SK-N-SH (cell line): ENCODE data around the gene ZFYVE27. TPM values are rescaled to one million over a fixed set of nuclear protein-coding genes. Genes with fewer than 3 reads are reported as not detected.

ENCODE experiments used
- CTCF ChIA-PET: fragments of 300-600, 350-600 bp; formaldehyde crosslinking; extraction: SDS; loops from one replicate; lab custom pipeline; 2021; lab: Yijun Ruan, JAX
- POLR2A ChIA-PET: fragments of 350-600 bp; sonication (Branson Sonifier 250); formaldehyde crosslinking; extraction: SDS; loops from one replicate; lab custom pipeline; 2020; ENCODE audit warnings: antibody characterized with exemption, inconsistent platforms; lab: Yijun Ruan, JAX
- DNase-seq: peaks from one replicate; pipeline ENCODE4 v3.0.0; 2012
- H2AFZ ChIP-seq: fragments of 200-600 bp; sonication (generic); 2 replicates; pipeline ENCODE4 v1.8.1; 2016; ENCODE audit warnings: antibody characterized with exemption, mild to moderate bottlenecking, low read depth
- H3F3A ChIP-seq: fragments of 200-600 bp; sonication (generic); replicated peaks from 2 replicates; pipeline ENCODE3; 2016; ENCODE audit warnings: antibody characterized with exemption, mild to moderate bottlenecking; ENCODE audit not compliant: insufficient read depth
- H3K27ac ChIP-seq, 2 experiments: fragments of 200-500 bp in 1 of 2; fragments of 200-600 bp in 1 of 2; sonication (Bioruptor generic) in 1 of 2; sonication (generic), shearing (Covaris generic) in 1 of 2; 2 replicates each; pipeline versions ENCODE4 v1.5.1 to v1.6.1; 2014 to 2016; ENCODE audit warnings: low read depth in 2 of 2, inconsistent platforms in 1 of 2, low read length in 1 of 2, mild to moderate bottlenecking in 1 of 2, mixed read lengths in 1 of 2
- H3K27me3 ChIP-seq: fragments of 200-600 bp; sonication (generic), shearing (Covaris generic); 2 replicates; pipeline ENCODE4 v1.6.1; 2016; ENCODE audit warnings: mixed run types; ENCODE audit not compliant: insufficient read depth
- H3K36me3 ChIP-seq, 2 experiments: fragments of 200-500 bp in 1 of 2; fragments of 200-600 bp in 1 of 2; sonication (Bioruptor generic) in 1 of 2; sonication (generic) in 1 of 2; replicated peaks in 1 of 2; 2 replicates each; pipeline versions ENCODE3 to v1.5.1; 2014 to 2016; ENCODE audit warnings: low read length in 1 of 2, mild to moderate bottlenecking in 1 of 2; ENCODE audit not compliant: insufficient read depth in 2 of 2, control insufficient read depth in 1 of 2
- H3K4me1 ChIP-seq, 2 experiments: fragments of 200-500 bp in 1 of 2; fragments of 200-600 bp in 1 of 2; sonication (Bioruptor generic) in 1 of 2; sonication (generic), shearing (Covaris generic) in 1 of 2; 2 replicates each; pipeline versions ENCODE4 v1.5.1 to v1.6.1; 2014 to 2016; ENCODE audit warnings: low read depth in 1 of 2, low read length in 1 of 2, mixed run types in 1 of 2; ENCODE audit not compliant: insufficient read depth in 2 of 2, control insufficient read depth in 1 of 2
- H3K4me2 ChIP-seq: fragments of 200-600 bp; sonication (generic), shearing (Covaris generic); 2 replicates; pipeline ENCODE4 v1.6.1; 2017; ENCODE audit warnings: mixed run types
- H3K4me3 ChIP-seq, 2 experiments: fragments of 200-500 bp in 1 of 2; fragments of 200-600 bp in 1 of 2; sonication (Bioruptor generic) in 1 of 2; sonication (generic), shearing (Covaris generic) in 1 of 2; 2 replicates each; pipeline versions ENCODE4 v1.5.1 to v1.8.1; 2014 to 2016; ENCODE audit warnings: low read depth in 2 of 2, inconsistent platforms in 1 of 2, low read length in 1 of 2, mild to moderate bottlenecking in 1 of 2, mixed read lengths in 1 of 2, moderate library complexity in 1 of 2
- H3K79me2 ChIP-seq: fragments of 200-600 bp; sonication (generic); 2 replicates; pipeline ENCODE4 v1.8.1; 2017; ENCODE audit warnings: mild to moderate bottlenecking; ENCODE audit not compliant: insufficient read depth
- H3K9ac ChIP-seq: fragments of 200-600 bp; sonication (generic); 2 replicates; pipeline ENCODE4 v1.6.1; 2017; ENCODE audit warnings: mixed run types
- H3K9me2 ChIP-seq: fragments of 200-600 bp; sonication (generic); 2 replicates; pipeline ENCODE4 v1.6.1; 2017; ENCODE audit warnings: mixed run types
- H3K9me3 ChIP-seq: fragments of 200-600 bp; sonication (generic); 2 replicates; pipeline ENCODE4 v1.6.1; 2017; ENCODE audit warnings: mixed run types, mild to moderate bottlenecking, moderate library complexity
- H4K20me1 ChIP-seq: fragments of 200-600 bp; sonication (generic); 2 replicates; pipeline ENCODE4 v1.6.1; 2017; ENCODE audit warnings: mild to moderate bottlenecking, mixed run types; ENCODE audit not compliant: insufficient read depth
- CHD2 ChIP-seq: fragments of 150-350 bp; IDR thresholded peaks from 2 replicates; pipeline ENCODE4 v1.6.1; 2018; ENCODE audit warnings: low read length; ENCODE audit not compliant: partially characterized antibody
- CTCF ChIP-seq: fragments of 200-600 bp; sonication (generic); IDR thresholded peaks from 2 replicates; pipeline ENCODE4 v1.6.1; 2017; ENCODE audit warnings: antibody characterized with exemption, mild to moderate bottlenecking, moderate library complexity
- EP300 ChIP-seq, 2 experiments: IDR thresholded peaks; 2 replicates each; pipeline versions ENCODE4 v1.4.0 to v1.6.1; 2012; ENCODE audit warnings: borderline replicate concordance in 1 of 2, low read depth in 1 of 2, low read length in 1 of 2
- GABPA ChIP-seq: IDR thresholded peaks from 2 replicates; pipeline ENCODE4 v1.4.0; 2012; ENCODE audit warnings: low read depth, mild to moderate bottlenecking
- IRF3 ChIP-seq: fragments of 150-350 bp; IDR thresholded peaks from 2 replicates; pipeline ENCODE4 v1.6.1; 2016; ENCODE audit warnings: mild to moderate bottlenecking, low read depth, low read length
- MAX ChIP-seq: IDR thresholded peaks from 2 replicates; pipeline ENCODE4 v1.4.0; 2012; ENCODE audit warnings: low read depth
- MXI1 ChIP-seq: IDR thresholded peaks from 2 replicates; pipeline ENCODE4 v1.6.1; 2012; ENCODE audit warnings: mild to moderate bottlenecking, low read depth, low read length, improper control_type of control experiment
- NRF1 ChIP-seq: IDR thresholded peaks from 2 replicates; pipeline ENCODE4 v1.6.1; 2012; ENCODE audit warnings: low read depth, mild to moderate bottlenecking, low read length
- PBX3 ChIP-seq: IDR thresholded peaks from 2 replicates; pipeline ENCODE4; 2012
- POLR2AphosphoS5 ChIP-seq: IDR thresholded peaks from 2 replicates; pipeline ENCODE4 v1.6.1; 2012; ENCODE audit warnings: low read depth, low read length
- RAD21 ChIP-seq: IDR thresholded peaks from 2 replicates; pipeline ENCODE4 v1.6.1; 2012; ENCODE audit warnings: mild to moderate bottlenecking, low read length
- USF2 ChIP-seq: fragments of 150-350 bp; IDR thresholded peaks from 2 replicates; pipeline ENCODE4 v1.6.1; 2017; ENCODE audit warnings: antibody characterized with exemption, low read length, low read depth, borderline replicate concordance
- YY1 ChIP-seq: IDR thresholded peaks from 2 replicates; pipeline ENCODE4 v1.4.0; 2012; ENCODE audit warnings: low read depth, mild to moderate bottlenecking
- WGBS: methylation state at CpG from one replicate; pipeline ENCODE4 v1.1.6; 2017; ENCODE audit warnings: low lambda C conversion rate; 5-methylcytosine and 5-hydroxymethylcytosine counted together
- polyA plus RNA-seq, 3 experiments: library from polyadenylated mRNA; depleted of rRNA; stranded (reverse); fragments of >200 nt; gene quantifications; 2 replicates each; pipeline ENCODE4 v1.2.3, GENCODE V29; 2012

Gene ZFYVE27
- polyA plus RNA-seq, 1 of the 3 experiments (the other 2 are of a cell fraction) = 30.5 TPM

GRCh38 chr10:97733256-97733655 is 3.7 kb upstream of the ZFYVE27 start (continued):
- TF ChIP-seq EP300 (IDR thresholded peaks at IDR 0.05; ENCODE audit: borderline replicate concordance in 1 of 2, low read depth in 1 of 2, low read length in 1 of 2) = no peak

- Histone ChIP-seq H3F3A (no peaks in the 10 kb centered on the region), H3K4me2 (no peak overlapping the region), H3K9me3 (no peaks in the 10 kb centered on the region), H2AFZ (no peak overlapping the region), H3K79me2 (peaks cover 19% of the 10 kb centered on the region), H3K27me3 (no peaks in the 10 kb centered on the region), H3K9me2 (no peaks in the 10 kb centered on the region), H4K20me1 (peaks cover 13% of the 10 kb centered on the region; the same call in 1 of the 2 replicates), H3K36me3 (peaks cover 2 to 3% of the 10 kb centered on the region in 2 experiments), H3K4me3 (no peak overlapping the region), H3K9ac (no peak overlapping the region), H3K27ac (no peak overlapping the region), H3K4me1 (peaks cover 0 to 15% of the 10 kb centered on the region in 2 experiments; a peak in 2 of 4 replicates)
- CTCF ChIA-PET = interaction anchor here (1.1 to 15.2 kb wide), 5 partner anchors 11 to 319 kb away, joined by 3 to 687 read pairs (median 26); partner anchors contain the start of genes AVPI1 and MARVELD1
- POLR2A ChIA-PET = no interaction called here
- TF ChIP-seq PBX3 = no peak
- no peak for TF ChIP-seq EP300 (IDR thresholded peaks at IDR 0.05; ENCODE audit: borderline replicate concordance in 1 of 2, low read depth in 1 of 2, low read length in 1 of 2)
- TF ChIP-seq CTCF = no peak
- TF ChIP-seq MXI1 = no peak
- no peak for TF ChIP-seq CHD2
- TF ChIP-seq POLR2AphosphoS5 = no peak
- no peak for TF ChIP-seq IRF3
- no peak for TF ChIP-seq NRF1
- TF ChIP-seq USF2 = no peak
- TF ChIP-seq MAX = no peak
- TF ChIP-seq GABPA = no peak
- no peak for TF ChIP-seq YY1
- TF ChIP-seq RAD21 = no peak
- no peak for DNase-seq
- WGBS = 81% methylated on average over 6 of the region's 6 CpGs
Observed at GRCh38 chr10:97734021-97734420, 2.9 kb upstream of the ZFYVE27 start.
